Upper lobe of left lung (tissue), 4 donors: ENCODE results near the gene TERT.

Experiments used
- EP300 ChIP-seq, 4 donors: sonication (generic); formaldehyde crosslinking; IDR thresholded peaks; one replicate each; pipeline ENCODE4 v1.5.1; 2017; ENCODE audit warnings: antibody characterized with exemption in 4 of 4, control low read depth in 2 of 4
- POLR2A ChIP-seq, 4 donors: fragments of 450-650 bp; IDR thresholded peaks; one replicate each; pipeline ENCODE4 v1.5.1; 2016 to 2017; ENCODE audit warnings: antibody characterized with exemption in 4 of 4, mild to moderate bottlenecking in 2 of 4
- TF ChIP-seq, protein P1 (sequence below), 6 experiments: fragments of 450-650 bp in 4 of 6; fragments of 200-600 bp in 2 of 6; sonication (generic) in 2 of 6; IDR thresholded peaks; one replicate each; pipeline ENCODE4 v1.5.1; 2016 to 2019; ENCODE audit warnings: antibody characterized with exemption in 6 of 6

DNA sequence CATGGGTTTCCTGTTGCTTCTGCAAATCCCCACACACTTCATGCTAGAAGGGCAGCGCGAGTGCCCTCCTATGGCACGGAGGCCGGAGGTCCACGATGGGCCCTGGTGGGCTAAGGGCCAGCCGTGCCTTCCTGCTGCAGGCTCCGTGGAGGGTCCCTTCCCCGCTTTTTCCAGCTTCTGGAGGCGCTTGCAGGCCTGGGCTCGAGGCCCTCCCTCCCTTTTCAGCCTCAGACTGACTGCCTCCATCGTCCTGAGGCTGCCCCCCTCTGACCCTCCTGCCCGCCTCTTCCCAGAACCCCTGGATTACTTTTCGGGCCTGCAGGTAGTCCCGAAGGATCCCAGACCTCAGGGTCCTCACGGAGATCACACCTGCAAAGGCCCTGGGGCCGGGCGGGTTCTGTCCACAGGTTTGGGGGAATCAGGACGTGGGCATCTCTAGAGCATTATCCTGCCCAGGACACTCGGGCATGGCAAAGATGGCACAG, 3.2 kb upstream of the TERT start:
- TF ChIP-seq, protein P1, sequence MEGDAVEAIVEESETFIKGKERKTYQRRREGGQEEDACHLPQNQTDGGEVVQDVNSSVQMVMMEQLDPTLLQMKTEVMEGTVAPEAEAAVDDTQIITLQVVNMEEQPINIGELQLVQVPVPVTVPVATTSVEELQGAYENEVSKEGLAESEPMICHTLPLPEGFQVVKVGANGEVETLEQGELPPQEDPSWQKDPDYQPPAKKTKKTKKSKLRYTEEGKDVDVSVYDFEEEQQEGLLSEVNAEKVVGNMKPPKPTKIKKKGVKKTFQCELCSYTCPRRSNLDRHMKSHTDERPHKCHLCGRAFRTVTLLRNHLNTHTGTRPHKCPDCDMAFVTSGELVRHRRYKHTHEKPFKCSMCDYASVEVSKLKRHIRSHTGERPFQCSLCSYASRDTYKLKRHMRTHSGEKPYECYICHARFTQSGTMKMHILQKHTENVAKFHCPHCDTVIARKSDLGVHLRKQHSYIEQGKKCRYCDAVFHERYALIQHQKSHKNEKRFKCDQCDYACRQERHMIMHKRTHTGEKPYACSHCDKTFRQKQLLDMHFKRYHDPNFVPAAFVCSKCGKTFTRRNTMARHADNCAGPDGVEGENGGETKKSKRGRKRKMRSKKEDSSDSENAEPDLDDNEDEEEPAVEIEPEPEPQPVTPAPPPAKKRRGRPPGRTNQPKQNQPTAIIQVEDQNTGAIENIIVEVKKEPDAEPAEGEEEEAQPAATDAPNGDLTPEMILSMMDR (IDR thresholded peaks at IDR 0.05), result no peak
- TF ChIP-seq POLR2A (IDR thresholded peaks at IDR 0.05) (no peak), EP300 (IDR thresholded peaks at IDR 0.05) (no peak)
